Naive B cell (primary cell): ENCODE measurements around the gene TUBGCP5. TPM values are rescaled to one million over a fixed set of nuclear protein-coding genes. Genes with fewer than 3 reads are reported as not detected.

Experiments
- ATAC-seq, 2 donors: fragments of 150-1000 bp; cut with Tn5 transposase; 2 replicates each; pipeline ENCODE4 v1.10.0; 2021; ENCODE audit warnings: low read depth in 2 of 2, mild to moderate bottlenecking in 2 of 2, moderate library complexity in 2 of 2
- DNase-seq: peaks from one replicate; pipeline ENCODE4 v3.0.0; 2022
- H3K27ac Mint-ChIP-seq, 6 donors: one replicate each; pipeline ENCODE4 v1.8.0; 2020 to 2022; ENCODE audit warnings: mild to moderate bottlenecking in 6 of 6, mixed read lengths in 6 of 6, moderate library complexity in 5 of 6, inconsistent platforms in 2 of 6
- H3K27me3 Mint-ChIP-seq, 3 donors: one replicate each; pipeline ENCODE4 v1.8.0; 2021 to 2022; ENCODE audit warnings: mixed read lengths in 3 of 3, mild to moderate bottlenecking in 1 of 3
- H3K36me3 Mint-ChIP-seq, 2 donors: one replicate each; pipeline ENCODE4 v1.8.0; 2020 to 2022; ENCODE audit warnings: mixed read lengths in 2 of 2, inconsistent platforms in 1 of 2, mild to moderate bottlenecking in 1 of 2
- H3K4me1 Mint-ChIP-seq, 3 donors: one replicate each; pipeline ENCODE4 v1.8.0; 2020 to 2022; ENCODE audit warnings: mixed read lengths in 3 of 3, inconsistent platforms in 1 of 3, mild to moderate bottlenecking in 1 of 3, moderate library complexity in 1 of 3
- H3K4me3 Mint-ChIP-seq, 8 donors: one replicate each; pipeline ENCODE4 v1.8.0; 2020 to 2022; ENCODE audit warnings: mild to moderate bottlenecking in 8 of 8, mixed read lengths in 8 of 8, moderate library complexity in 8 of 8, inconsistent platforms in 2 of 8
- H3K9me3 Mint-ChIP-seq, 7 donors: one replicate each; pipeline ENCODE4 v1.8.0; 2020 to 2022; ENCODE audit warnings: mixed read lengths in 7 of 7, mild to moderate bottlenecking in 5 of 7, inconsistent platforms in 2 of 7, moderate library complexity in 1 of 7
- polyA plus RNA-seq, 6 donors: library from polyadenylated mRNA; unstranded; fragments of 300-500 nt; fragmentation: Illumina TruSeq; gene quantifications; one replicate each; pipeline ENCODE4 v1.2.3, GENCODE V29; 2021; ENCODE audit warnings: low read depth in 6 of 6

The TUBGCP5 gene
- polyA plus RNA-seq, 6 donors from 2014 or later = 2.9 to 6.6 (median 4.2) TPM

- Mint-ChIP-seq H3K4me1 (peaks cover 11 to 15% (median 12%) of the 10 kb centered on the region in 3 donors), H3K27me3 (peaks cover 7 to 35% (median 14%) of the 10 kb centered on the region in 3 donors), H3K36me3 (no peaks in the 10 kb centered on the region), H3K27ac (no peak overlapping the region), H3K4me3 (no peak overlapping the region), H3K9me3 (no peaks in the 10 kb centered on the region)
- DNase-seq (no peak), ATAC-seq (no peak)
Measured at GRCh38 chr15:22951381-22952280, 87.7 kb downstream of the TUBGCP5 start.

- H3K36me3 Mint-ChIP-seq = no peaks in the 10 kb centered on the region
- peaks cover 11 to 15% (median 12%) of the 10 kb centered on the region in 3 donors for H3K4me1 Mint-ChIP-seq
- H3K4me3 Mint-ChIP-seq = no peak overlapping the region
- H3K27ac Mint-ChIP-seq = no peak overlapping the region
- H3K9me3 Mint-ChIP-seq = peaks cover 0 to 2% (median 0%) of the 10 kb centered on the region in 7 donors
- DNase-seq (no peak), ATAC-seq (no peak)
- peaks cover 7 to 35% (median 9%) of the 10 kb centered on the region in 3 donors for H3K27me3 Mint-ChIP-seq
Measured at GRCh38 chr15:22951031-22951380, 88.4 kb downstream of the TUBGCP5 start.

GRCh38 chr15:22950256-22950990, 88.9 kb downstream of the TUBGCP5 start:
- no peaks in the 10 kb centered on the region for H3K36me3 Mint-ChIP-seq
- peak overlapping the region in 1 of 6 donors; percentile 52 for H3K27ac Mint-ChIP-seq
- H3K9me3 Mint-ChIP-seq = peaks cover 0 to 2% (median 0%) of the 10 kb centered on the region in 7 donors
- H3K4me3 Mint-ChIP-seq = peak overlapping the region in 1 of 8 donors; percentile 40
- ATAC-seq (no peak), DNase-seq (no peak)
- H3K4me1 Mint-ChIP-seq = peaks cover 11 to 15% (median 12%) of the 10 kb centered on the region in 3 donors
- peaks cover 7 to 35% (median 7%) of the 10 kb centered on the region in 3 donors for H3K27me3 Mint-ChIP-seq

Other genes starting within 250 kb of the TUBGCP5 start
- gene NIPA2, start 200.9 kb downstream of the TUBGCP5 start, polyA plus RNA-seq = 100 to 1,000 TPM in 2 of 6 donors, 10 to 100 TPM in 4; 76.0 to 103 (median 98.8) TPM
- gene CYFIP1, start 59.2 kb downstream of the TUBGCP5 start, polyA plus RNA-seq = 1 to 10 TPM in 2 of 6 donors, under 1 TPM in 3, not detected in 1; 0.56 to 2.1 (median 0.86) TPM
- not detected for gene GOLGA6L1, start 97.3 kb upstream of the TUBGCP5 start, polyA plus RNA-seq